HCT116 (cell line): ENCODE results near the gene OLA1. TPM values are rescaled to one million over a fixed set of nuclear protein-coding genes. Genes with fewer than 3 reads are reported as not detected.

ENCODE experiments used
- ATAC-seq: fragments of 200-7000 bp; cut with Tn5 transposase; 2 replicates; pipeline ENCODE4 v1.9.1; 2020; ENCODE audit warnings: mild to moderate bottlenecking, moderate library complexity
- BruUV-seq: library from RNA; stranded (reverse); fragments of 400-500 nt; replicated peaks from 2 replicates; lab custom pipeline; 2021; lab: Mats Ljungman, UMichigan
- CTCF ChIA-PET: fragments of 300-600 bp; sonication (Branson Sonifier 250); formaldehyde crosslinking; loops from one replicate; lab custom pipeline; 2021; ENCODE audit warnings: antibody characterized with exemption; lab: Charles Lee
- POLR2A ChIA-PET: fragments of 300-600, 350-600 bp; sonication (Branson Sonifier 250); formaldehyde crosslinking; loops from one replicate; lab custom pipeline; 2021; ENCODE audit warnings: antibody characterized with exemption; lab: Charles Lee
- RAD21 ChIA-PET, 2 experiments: fragments of 300-600 bp; sonication (Branson Sonifier 250); formaldehyde crosslinking; loops; one replicate each; lab custom pipeline; 2023; ENCODE audit warnings: low total read pairs in 2 of 2; ENCODE audit not compliant: uncharacterized antibody in 2 of 2, unreplicated experiment in 2 of 2, low non-redundant PET in 1 of 2; lab: Charles Lee
- DNase-seq: peaks from one replicate; pipeline ENCODE4 v3.0.0-alpha.2; 2010; ENCODE audit warnings: low read depth, low spot score
- H2AFZ ChIP-seq: fragments of 200-600 bp; shearing (Covaris generic), sonication (generic); 2 replicates; pipeline ENCODE4 v1.6.1; 2017; ENCODE audit warnings: low read depth, mixed run types, mixed read lengths, antibody characterized with exemption, low read length; ENCODE audit not compliant: poor library complexity, severe bottlenecking
- H3K27ac ChIP-seq: 2 replicates; pipeline ENCODE4 v1.5.1; 2012; ENCODE audit warnings: low read depth, low read length
- H3K27me3 ChIP-seq: fragments of 200-600 bp; sonication (generic); 2 replicates; pipeline ENCODE4 v1.6.1; 2016; ENCODE audit warnings: mixed run types, low read length, mixed read lengths; ENCODE audit not compliant: insufficient read depth
- H3K36me3 ChIP-seq, 2 experiments: fragments of 200-500 bp in 1 of 2; fragments of 200-600 bp in 1 of 2; sonication (Bioruptor generic) in 1 of 2; sonication (generic) in 1 of 2; 2 replicates each; pipeline versions ENCODE4 v1.5.1 to v1.6.1; 2014 to 2016; ENCODE audit warnings: low read length in 2 of 2, inconsistent platforms in 1 of 2, mixed read lengths in 1 of 2, mixed run types in 1 of 2; ENCODE audit not compliant: insufficient read depth in 2 of 2, control insufficient read depth in 1 of 2
- H3K4me1 ChIP-seq, 2 experiments: fragments of 200-600 bp in 1 of 2; sonication (generic) in 1 of 2; 2 replicates each; pipeline versions ENCODE4 v1.5.1 to v1.6.1; 2012 to 2017; ENCODE audit warnings: low read length in 2 of 2, inconsistent platforms in 1 of 2, mild to moderate bottlenecking in 1 of 2, mixed read lengths in 1 of 2, mixed run types in 1 of 2, moderate library complexity in 1 of 2; ENCODE audit not compliant: insufficient read depth in 2 of 2, control insufficient read depth in 1 of 2
- H3K4me2 ChIP-seq: fragments of 200-600 bp; sonication (generic); 2 replicates; pipeline ENCODE4 v1.6.1; 2017; ENCODE audit warnings: mixed run types, low read length, mixed read lengths
- H3K4me3 ChIP-seq, 2 experiments: fragments of 200-600 bp in 1 of 2; sonication (generic) in 1 of 2; replicated peaks in 1 of 2; 2 replicates each; pipeline ENCODE4 v1.5.1; 2011 to 2016; ENCODE audit warnings: low read length in 2 of 2, control low read depth in 1 of 2, low read depth in 1 of 2, mild to moderate bottlenecking in 1 of 2, mixed read lengths in 1 of 2, mixed run types in 1 of 2
- H3K79me2 ChIP-seq: fragments of 200-600 bp; sonication (generic); 2 replicates; pipeline ENCODE4 v1.6.1; 2017; ENCODE audit warnings: mild to moderate bottlenecking, mixed run types, low read length, moderate library complexity, mixed read lengths; ENCODE audit not compliant: insufficient read depth
- H3K9ac ChIP-seq: fragments of 200-600 bp; sonication (generic); 2 replicates; pipeline ENCODE4 v1.6.1; 2016; ENCODE audit warnings: low read length, mixed read lengths
- H3K9me2 ChIP-seq: fragments of 200-600 bp; sonication (generic), shearing (Covaris generic); 2 replicates; pipeline ENCODE4 v1.6.1; 2017; ENCODE audit warnings: mixed run types, mild to moderate bottlenecking, moderate library complexity; ENCODE audit not compliant: insufficient read depth
- H3K9me3 ChIP-seq, 2 experiments: fragments of 200-500 bp in 1 of 2; fragments of 200-600 bp in 1 of 2; sonication (Bioruptor generic) in 1 of 2; sonication (generic) in 1 of 2; 2 replicates each; pipeline ENCODE4 v1.6.1; 2014 to 2017; ENCODE audit warnings: low read length in 2 of 2, mixed read lengths in 2 of 2, inconsistent platforms in 1 of 2, low read depth in 1 of 2, mild to moderate bottlenecking in 1 of 2, mixed run types in 1 of 2, moderate library complexity in 1 of 2; ENCODE audit not compliant: control insufficient read depth in 1 of 2, insufficient read depth in 1 of 2
- H4K20me1 ChIP-seq: fragments of 200-600 bp; sonication (generic), shearing (Covaris generic); 2 replicates; pipeline ENCODE4 v1.6.1; 2017; ENCODE audit warnings: mixed run types, mild to moderate bottlenecking, moderate library complexity; ENCODE audit not compliant: insufficient read depth
- CBX3 ChIP-seq: IDR thresholded peaks from 2 replicates; pipeline ENCODE4 v1.6.1; 2012; ENCODE audit warnings: low read depth
- CEBPB ChIP-seq: IDR thresholded peaks from 2 replicates; pipeline ENCODE4 v1.6.1; 2012; ENCODE audit warnings: low read depth
- CTCF ChIP-seq, 3 experiments: fragments of 200-600 bp in 1 of 3; sonication (generic) in 1 of 3; IDR thresholded peaks in 2 of 3; conservative IDR thresholded peaks in 1 of 3; 2 replicates each; pipeline ENCODE4 v1.5.1; 2012 to 2017; ENCODE audit warnings: low read depth in 2 of 3, low read length in 2 of 3, antibody characterized with exemption in 1 of 3, borderline replicate concordance in 1 of 3, control low read depth in 1 of 3, mild to moderate bottlenecking in 1 of 3, mixed read lengths in 1 of 3, mixed run types in 1 of 3, moderate library complexity in 1 of 3; ENCODE audit not compliant: insufficient read depth in 1 of 3
- ELF1 ChIP-seq: IDR thresholded peaks from 2 replicates; pipeline ENCODE4 v1.6.1; 2012; ENCODE audit warnings: low read depth, borderline replicate concordance
- EZH2phosphoT487 ChIP-seq: fragments of 200-600 bp; IDR thresholded peaks from 2 replicates; pipeline ENCODE4 v1.6.1; 2018; ENCODE audit warnings: antibody characterized with exemption, borderline replicate concordance
- FOSL1 ChIP-seq: IDR thresholded peaks from 2 replicates; pipeline ENCODE4 v1.6.1; 2012; ENCODE audit warnings: low read depth
- JUND ChIP-seq: IDR thresholded peaks from 2 replicates; pipeline ENCODE4 v1.6.1; 2012
- SP1 ChIP-seq: IDR thresholded peaks from 2 replicates; pipeline ENCODE4 v1.6.1; 2012; ENCODE audit warnings: low read depth
- SRF ChIP-seq: IDR thresholded peaks from 2 replicates; pipeline ENCODE4 v1.6.1; 2012; ENCODE audit warnings: low read depth
- YY1 ChIP-seq: IDR thresholded peaks from 2 replicates; pipeline ENCODE4 v1.6.1; 2011; ENCODE audit warnings: low read length, low read depth, moderate library complexity, mild to moderate bottlenecking; ENCODE audit not compliant: insufficient replicate concordance; ENCODE audit errors: extremely low read depth
- ZBTB33 ChIP-seq: IDR thresholded peaks from 2 replicates; pipeline ENCODE4 v1.6.1; 2011; ENCODE audit warnings: mild to moderate bottlenecking, low read length, moderate library complexity; ENCODE audit not compliant: insufficient replicate concordance; ENCODE audit errors: extremely low read depth
- ZFX ChIP-seq: fragments of 450-650 bp; IDR thresholded peaks from 2 replicates; pipeline ENCODE4 v1.6.1; 2017
- ZNF274 ChIP-seq: fragments of 200-500 bp; sonication (Bioruptor generic); IDR thresholded peaks from 2 replicates; pipeline ENCODE4 v1.6.1; 2014; ENCODE audit warnings: mild to moderate bottlenecking, low read depth, low read length, inconsistent platforms
- intact Hi-C: fragments of 100-400 bp; cut with micrococcal nuclease; formaldehyde crosslinking; loops from 2 replicates; pipeline ENCODE4 v1.10.0; 2022
- total RNA-seq: library from RNA; stranded (reverse); gene quantifications from one replicate; pipeline ENCODE4 v1.2.1, GENCODE V29; 2021; ENCODE audit not compliant: unreplicated experiment

OLA1 gene
- total RNA-seq, 1 experiment from 2014 or later: 219 TPM

- TF ChIP-seq ZBTB33: no peak
- TF ChIP-seq JUND: no peak
- TF ChIP-seq EZH2phosphoT487: no peak
- no peak for TF ChIP-seq ZNF274
- no peak for TF ChIP-seq SRF
- TF ChIP-seq FOSL1: no peak
Measured at GRCh38 chr2:174235680-174236079, 12.7 kb downstream of the OLA1 start (continued).

GRCh38 chr2:174233771-174234275 is 14.5 kb downstream of the OLA1 start:
- ChIA-PET RAD21 (no interaction called here), CTCF (no interaction called here), POLR2A (interaction anchor here (3.0 kb wide), 1 partner anchor 14 kb away, joined by 12 read pairs; the partner anchor contains the start of gene OLA1)
- no peak for DNase-seq
- H3K9me2 ChIP-seq: no peaks in the 10 kb centered on the region
- no peak overlapping the region for H3K27ac ChIP-seq
- peaks cover 24% of the 10 kb centered on the region; the same call in 1 of the 2 replicates for H4K20me1 ChIP-seq
- peaks cover 0 to 12% of the 10 kb centered on the region in 2 experiments; a peak in 1 of 4 replicates for H3K36me3 ChIP-seq
- H2AFZ ChIP-seq: no peak overlapping the region
- no peak overlapping the region for H3K4me2 ChIP-seq
- TF ChIP-seq CEBPB (no peak), ZFX (no peak), ZNF274 (no peak), YY1 (no peak), SP1 (no peak), ELF1 (no peak), CTCF (IDR thresholded peaks at IDR 0.05 in 2 of 3, conservative IDR thresholded peaks at IDR 0.05 in 1 of 3; ENCODE audit: borderline replicate concordance in 1 of 3, insufficient read depth in 1 of 3, low read depth in 2 of 3, low read length in 2 of 3) (no peak), CBX3 (no peak)
- intact Hi-C loops: no loop called here
- peaks cover 19 to 25% of the 10 kb centered on the region in 2 experiments for H3K4me1 ChIP-seq
- no peak overlapping the region for H3K4me3 ChIP-seq
- no peak overlapping the region for H3K9ac ChIP-seq
- BruUV-seq: no TSS peak
- no peaks in the 10 kb centered on the region for H3K9me3 ChIP-seq
- no peaks in the 10 kb centered on the region for H3K27me3 ChIP-seq
- peaks cover 100% of the 10 kb centered on the region for H3K79me2 ChIP-seq
- no peak for ATAC-seq
